H1 (cell line): ENCODE data around the gene PHF1. TPM values are rescaled to one million over a fixed set of nuclear protein-coding genes. Genes with fewer than 3 reads are reported as not detected.

Experiments used
- CTCF ChIA-PET: fragments of 300-600 bp; sonication (Branson Sonifier 250); formaldehyde crosslinking; loops from one replicate; lab custom pipeline; 2021; ENCODE audit not compliant: partially characterized antibody; lab: Charles Lee
- POLR2A ChIA-PET: fragments of 300-600 bp; sonication (Branson Sonifier 250); formaldehyde crosslinking; loops from one replicate; lab custom pipeline; 2021; ENCODE audit warnings: inconsistent platforms; ENCODE audit not compliant: partially characterized antibody; lab: Charles Lee
- DNase-seq, 2 experiments: peaks; one replicate each; pipeline versions ENCODE4 v3.0.0 to v3.0.0-alpha.2; 2010 to 2022; ENCODE audit warnings: low spot score in 2 of 2, low read depth in 1 of 2, mixed read lengths in 1 of 2
- FAIRE-seq: peaks from 2 replicates; lab custom pipeline; 2011; peaks lifted over from hg19 to GRCh38; lab: Jason Lieb, UNC
- H2AFZ ChIP-seq: 2 replicates; pipeline ENCODE4 v1.8.1; 2012; ENCODE audit warnings: low read length, inconsistent platforms
- H2AK5ac ChIP-seq: 2 replicates; pipeline ENCODE4 v1.6.1; 2013; ENCODE audit warnings: low read depth, low read length
- H2BK120ac ChIP-seq: replicated peaks from 2 replicates; pipeline ENCODE3; 2013; ENCODE audit warnings: low read depth, low read length, inconsistent platforms
- H2BK12ac ChIP-seq: 2 replicates; pipeline ENCODE4 v1.6.1; 2013; ENCODE audit warnings: low read depth, low read length
- H2BK15ac ChIP-seq: 2 replicates; pipeline ENCODE4 v1.6.1; 2013; ENCODE audit warnings: low read length
- H2BK20ac ChIP-seq: 2 replicates; pipeline ENCODE4 v1.6.1; 2013; ENCODE audit warnings: low read length
- H2BK5ac ChIP-seq: 2 replicates; pipeline ENCODE4 v1.6.1; 2013; ENCODE audit warnings: low read depth, low read length
- H3K14ac ChIP-seq: 2 replicates; pipeline ENCODE4 v1.6.1; 2013; ENCODE audit warnings: inconsistent platforms; ENCODE audit not compliant: insufficient read length
- H3K18ac ChIP-seq: 2 replicates; pipeline ENCODE4 v1.6.1; 2013; ENCODE audit warnings: low read length; ENCODE audit errors: extremely low read depth
- H3K23ac ChIP-seq: 2 replicates; pipeline ENCODE4 v1.6.1; 2013; ENCODE audit warnings: inconsistent platforms; ENCODE audit not compliant: insufficient read length
- H3K23me2 ChIP-seq: 2 replicates; pipeline ENCODE4 v1.6.1; 2013; ENCODE audit warnings: low read depth, low read length
- H3K27ac ChIP-seq: 2 replicates; pipeline ENCODE4 v1.6.1; 2011; ENCODE audit warnings: low read depth, low read length, inconsistent platforms
- H3K27me3 ChIP-seq, 4 experiments: replicated peaks in 1 of 4; 1 replicate in 1 of 4; 2 replicates in 3 of 4; pipeline versions ENCODE4 v1.6.1 to v1.8.1; 2011 to 2013; ENCODE audit warnings: low read length in 3 of 4, mild to moderate bottlenecking in 3 of 4, inconsistent platforms in 2 of 4, mixed read lengths in 2 of 4, moderate library complexity in 1 of 4; ENCODE audit not compliant: control insufficient read depth in 3 of 4, insufficient read depth in 3 of 4; ENCODE audit errors: extremely low read depth in 1 of 4
- H3K36me3 ChIP-seq, 4 experiments: 2 replicates each; pipeline versions ENCODE4 v1.6.1 to v1.8.1; 2011 to 2013; ENCODE audit warnings: mild to moderate bottlenecking in 4 of 4, low read length in 3 of 4, moderate library complexity in 2 of 4, control low read depth in 1 of 4, inconsistent platforms in 1 of 4; ENCODE audit not compliant: insufficient read depth in 4 of 4, control insufficient read depth in 2 of 4
- H3K4ac ChIP-seq: replicated peaks from 2 replicates; pipeline ENCODE3; 2013; ENCODE audit warnings: low read length, low read depth, mixed read lengths, inconsistent platforms; ENCODE audit not compliant: insufficient read length
- H3K4me1 ChIP-seq, 4 experiments: replicated peaks in 1 of 4; 1 replicate in 1 of 4; 2 replicates in 3 of 4; pipeline versions ENCODE4 v1.6.1 to v1.8.1; 2011 to 2013; ENCODE audit warnings: low read length in 3 of 4, inconsistent platforms in 2 of 4, mixed read lengths in 1 of 4; ENCODE audit not compliant: insufficient read depth in 4 of 4, control insufficient read depth in 3 of 4
- H3K4me2 ChIP-seq, 2 experiments: 2 replicates each; pipeline versions ENCODE4 v1.6.1 to v1.8.1; 2011 to 2013; ENCODE audit warnings: low read depth in 2 of 2, low read length in 2 of 2, control low read depth in 1 of 2, inconsistent platforms in 1 of 2, mild to moderate bottlenecking in 1 of 2; ENCODE audit not compliant: insufficient read depth in 1 of 2
- H3K4me3 ChIP-seq, 4 experiments: fragments of 200-600, 300-600 bp in 1 of 4; sonication (generic), shearing (Covaris generic), sonication (Bioruptor Twin) in 1 of 4; 2 replicates each; pipeline versions ENCODE4 v1.5.1 to v1.8.1; 2011 to 2016; ENCODE audit warnings: low read length in 4 of 4, low read depth in 3 of 4, control low read depth in 2 of 4, inconsistent platforms in 2 of 4, mild to moderate bottlenecking in 2 of 4, mixed read lengths in 1 of 4, moderate library complexity in 1 of 4; ENCODE audit not compliant: insufficient read depth in 2 of 4; ENCODE audit errors: extremely low read depth in 1 of 4
- H3K56ac ChIP-seq: replicated peaks from 2 replicates; pipeline ENCODE3; 2013; ENCODE audit warnings: low read depth, mild to moderate bottlenecking, mixed read lengths, low read length, inconsistent platforms; ENCODE audit not compliant: insufficient read length
- H3K79me1 ChIP-seq: 2 replicates; pipeline ENCODE4 v1.6.1; 2013; ENCODE audit warnings: low read depth, low read length, control low read depth
- H3K79me2 ChIP-seq, 2 experiments: 2 replicates each; pipeline versions ENCODE4 v1.6.1 to v1.8.1; 2012 to 2013; ENCODE audit warnings: low read length in 2 of 2, mild to moderate bottlenecking in 2 of 2, inconsistent platforms in 1 of 2; ENCODE audit not compliant: insufficient read depth in 2 of 2, control insufficient read depth in 1 of 2
- H3K9ac ChIP-seq, 4 experiments: replicated peaks in 1 of 4; 1 replicate in 1 of 4; 2 replicates in 3 of 4; pipeline versions ENCODE4 v1.6.1 to v1.8.1; 2011 to 2013; ENCODE audit warnings: low read depth in 3 of 4, low read length in 3 of 4, control low read depth in 2 of 4, mild to moderate bottlenecking in 2 of 4, moderate library complexity in 2 of 4, inconsistent platforms in 1 of 4; ENCODE audit errors: extremely low read depth in 1 of 4
- H3K9me3 ChIP-seq, 2 experiments: 2 replicates each; pipeline versions ENCODE4 v1.6.1 to v1.8.1; 2012 to 2013; ENCODE audit warnings: mild to moderate bottlenecking in 2 of 2, moderate library complexity in 2 of 2, control low read depth in 1 of 2, inconsistent platforms in 1 of 2, low read depth in 1 of 2, low read length in 1 of 2, mixed read lengths in 1 of 2; ENCODE audit not compliant: insufficient read depth in 2 of 2
- H4K20me1 ChIP-seq, 2 experiments: replicated peaks in 1 of 2; 2 replicates each; pipeline versions ENCODE3 to v1.8.1; 2011 to 2013; ENCODE audit warnings: inconsistent platforms in 2 of 2, low read length in 2 of 2, mild to moderate bottlenecking in 1 of 2; ENCODE audit not compliant: insufficient read depth in 2 of 2, control insufficient read depth in 1 of 2
- H4K5ac ChIP-seq: 2 replicates; pipeline ENCODE4 v1.6.1; 2013; ENCODE audit warnings: low read length, low read depth, mixed read lengths, inconsistent platforms; ENCODE audit not compliant: insufficient read length
- H4K8ac ChIP-seq: 2 replicates; pipeline ENCODE4 v1.8.0; 2013; ENCODE audit warnings: mild to moderate bottlenecking, moderate library complexity, low read length, inconsistent platforms; ENCODE audit not compliant: insufficient read depth; ENCODE audit errors: extremely low read depth
- H4K91ac ChIP-seq: replicated peaks from 2 replicates; pipeline ENCODE3; 2013; ENCODE audit warnings: low read length, mixed read lengths, inconsistent platforms; ENCODE audit not compliant: insufficient read length
- EGR1 ChIP-seq: IDR thresholded peaks from 2 replicates; pipeline ENCODE4 v1.6.1; 2011; ENCODE audit warnings: low read depth, low read length, borderline replicate concordance
- GTF2F1 ChIP-seq: IDR thresholded peaks from 2 replicates; pipeline ENCODE4 v1.6.1; 2012; ENCODE audit warnings: low read depth, low read length, improper control_type of control experiment, borderline replicate concordance
- HDAC2 ChIP-seq, 2 experiments: fragments of 300-600 bp in 1 of 2; sonication (generic) in 1 of 2; IDR thresholded peaks; 2 replicates each; pipeline ENCODE4 v1.6.1; 2011 to 2012; ENCODE audit warnings: low read depth in 2 of 2, low read length in 2 of 2, mild to moderate bottlenecking in 2 of 2, moderate library complexity in 2 of 2, borderline replicate concordance in 1 of 2, inconsistent platforms in 1 of 2
- JUN ChIP-seq: IDR thresholded peaks from 2 replicates; pipeline ENCODE4 v1.6.1; 2011; ENCODE audit warnings: low read depth, mild to moderate bottlenecking, improper control_type of control experiment, low read length
- JUND ChIP-seq: IDR thresholded peaks from 2 replicates; pipeline ENCODE4 v1.6.1; 2011; ENCODE audit warnings: mild to moderate bottlenecking, improper control_type of control experiment, low read length
- POU5F1 ChIP-seq: IDR thresholded peaks from 2 replicates; pipeline ENCODE4 v1.6.1; 2011; ENCODE audit warnings: low read depth, mild to moderate bottlenecking, low read length, moderate library complexity
- WGBS, 2 experiments: shearing (Covaris generic) in 1 of 2; methylation state at CpG; one replicate each; pipeline versions ENCODE4 v1.1.6 to v1.1.7; 2013 to 2015; ENCODE audit warnings: low lambda C conversion rate in 2 of 2, mixed read lengths in 2 of 2, inconsistent platforms in 1 of 2, low coverage in 1 of 2, missing lambda C conversion rate in 1 of 2; ENCODE audit not compliant: insufficient replicate concordance in 2 of 2, insufficient coverage in 1 of 2, insufficient read length in 1 of 2; ENCODE audit errors: extremely low coverage in 1 of 2, missing lambda C conversion rate in 1 of 2; 5-methylcytosine and 5-hydroxymethylcytosine counted together
- polyA plus RNA-seq, 7 experiments: library from polyadenylated mRNA; depleted of rRNA in 3 of 7; stranded (reverse) in 5 of 7; unstranded in 2 of 7; fragments of >200 nt in 5 of 7; fragments of 200-250 nt in 2 of 7; gene quantifications; 1 replicate in 5 of 7; 2 replicates in 1 of 7; 4 replicates in 1 of 7; pipeline versions ENCODE4 v1.2.1 to v1.2.3, GENCODE V29; 2011 to 2013; ENCODE audit warnings: missing spikeins in 2 of 7, mixed read lengths in 2 of 7
- total RNA-seq: library from RNA; stranded (reverse); fragmentation: NEBNext Ultra II Directional; extraction: Animal tissue kit (Norgen Biotek cat#: 25700); gene quantifications from 2 replicates; pipeline ENCODE4 v1.2.1, GENCODE V29; 2021

PHF1 gene
- total and polyA plus RNA-seq, 2 of the 8 experiments (the other 6 are each of a cell fraction or from before 2014, with no cell fraction given) = 47.3 to 78.6 TPM

- DNase-seq (no peak), FAIRE-seq (no peak)
- H3K14ac ChIP-seq = no peak overlapping the region
- no peak overlapping the region for H4K5ac ChIP-seq
- no peaks in the 10 kb centered on the region for H3K23me2 ChIP-seq
- peaks cover 0 to 4% of the 10 kb centered on the region in 2 experiments; a peak in 1 of 4 replicates for H3K79me2 ChIP-seq
- no peak overlapping the region for H2AK5ac ChIP-seq
- no peak overlapping the region for H3K4me3 ChIP-seq
- no peak overlapping the region for H2BK5ac ChIP-seq
- no peaks in the 10 kb centered on the region for H3K9me3 ChIP-seq
- ChIA-PET POLR2A (interaction anchor here (4.7 to 14.8 kb wide), 3 partner anchors 9 to 17 kb away, joined by 23 to 381 read pairs (median 35); partner anchors contain the start of gene ZBTB9), CTCF (interaction anchor here (1.7 to 4.7 kb wide), 2 partner anchors 13 to 14 kb away, joined by 3 to 22 read pairs; no protein-coding TSS in a partner anchor)
- no peak overlapping the region for H3K4me2 ChIP-seq
- no peak overlapping the region for H3K18ac ChIP-seq
- no peak overlapping the region for H4K8ac ChIP-seq
- no peaks in the 10 kb centered on the region; a peak in 1 of 7 replicates for H3K4me1 ChIP-seq
- no peak overlapping the region for H2BK20ac ChIP-seq
- 89% methylated on average over 17 of the region's 17 CpGs; no CpG with 5 or more reads in 1 of the 2 experiments for WGBS, 2 experiments
- no peak overlapping the region for H3K4ac ChIP-seq
- peaks cover 50 to 96% (median 85%) of the 10 kb centered on the region in 4 experiments for H3K36me3 ChIP-seq
- H3K79me1 ChIP-seq = 0 out of 2 replicates have a peak, but pooled peaks cover 2% of the 10 kb centered on the region
- H2BK120ac ChIP-seq = no peak overlapping the region
- no peak overlapping the region for H3K56ac ChIP-seq
- no peak overlapping the region for H3K9ac ChIP-seq
- TF ChIP-seq GTF2F1 = no peak
- no peak for TF ChIP-seq JUN
- no peak for TF ChIP-seq JUND
- no peak for TF ChIP-seq EGR1
- no peak for TF ChIP-seq HDAC2 (IDR thresholded peaks at IDR 0.05; ENCODE audit: borderline replicate concordance in 1 of 2, low read depth in 2 of 2, low read length in 2 of 2)
- TF ChIP-seq POU5F1 = no peak
- H2AFZ ChIP-seq = no peak overlapping the region
- no peak overlapping the region for H2BK15ac ChIP-seq
- no peak overlapping the region for H3K27ac ChIP-seq
- H4K20me1 ChIP-seq = peaks cover 11 to 42% of the 10 kb centered on the region in 2 experiments
- H4K91ac ChIP-seq = no peak overlapping the region
- no peak overlapping the region for H2BK12ac ChIP-seq
- no peaks in the 10 kb centered on the region for H3K27me3 ChIP-seq
- no peak overlapping the region for H3K23ac ChIP-seq
These were observed 32.2 kb downstream of the PHF1 start for GRCh38 chr6:33443025-33443424.
